ENCODE results near the gene ALPG.
"Not testable (repeated sequence)": the region's sequence is repeated elsewhere in the genome, so short reads cannot be mapped to it uniquely, and the experiment has no call there.

The ALPG gene

GRCh38 chr2:232406556-232407310 lies at the start of gene ALPG:
ALPG (plus strand) TSS chr2:232406844; CDS start chr2:232406895, 51 bp downstream.
- DNase-seq (ENCODE audit: low read depth in 2 of 2), result no peak

DNA sequence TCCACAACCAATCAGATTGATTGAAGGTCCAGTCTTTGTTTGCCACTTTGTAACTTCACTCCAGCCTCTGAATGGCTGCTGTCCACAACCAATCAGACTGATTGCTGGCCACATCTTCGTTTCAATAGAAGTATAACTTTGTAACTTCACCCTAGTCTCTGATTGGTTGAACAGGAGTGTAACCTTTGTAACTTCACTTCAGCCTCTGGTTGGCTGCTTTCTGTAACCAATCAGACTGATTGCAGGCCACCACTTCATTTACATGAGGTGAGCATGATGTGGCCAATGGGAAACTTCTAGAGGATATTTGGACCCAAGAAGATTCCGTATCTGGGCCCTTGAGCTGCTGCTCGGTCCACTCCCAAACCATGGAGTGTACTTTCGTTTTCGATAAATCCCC lies 45.0 kb upstream of the ALPG start:
- no peak for DNase-seq (ENCODE audit: low read depth in 2 of 2)

DNA sequence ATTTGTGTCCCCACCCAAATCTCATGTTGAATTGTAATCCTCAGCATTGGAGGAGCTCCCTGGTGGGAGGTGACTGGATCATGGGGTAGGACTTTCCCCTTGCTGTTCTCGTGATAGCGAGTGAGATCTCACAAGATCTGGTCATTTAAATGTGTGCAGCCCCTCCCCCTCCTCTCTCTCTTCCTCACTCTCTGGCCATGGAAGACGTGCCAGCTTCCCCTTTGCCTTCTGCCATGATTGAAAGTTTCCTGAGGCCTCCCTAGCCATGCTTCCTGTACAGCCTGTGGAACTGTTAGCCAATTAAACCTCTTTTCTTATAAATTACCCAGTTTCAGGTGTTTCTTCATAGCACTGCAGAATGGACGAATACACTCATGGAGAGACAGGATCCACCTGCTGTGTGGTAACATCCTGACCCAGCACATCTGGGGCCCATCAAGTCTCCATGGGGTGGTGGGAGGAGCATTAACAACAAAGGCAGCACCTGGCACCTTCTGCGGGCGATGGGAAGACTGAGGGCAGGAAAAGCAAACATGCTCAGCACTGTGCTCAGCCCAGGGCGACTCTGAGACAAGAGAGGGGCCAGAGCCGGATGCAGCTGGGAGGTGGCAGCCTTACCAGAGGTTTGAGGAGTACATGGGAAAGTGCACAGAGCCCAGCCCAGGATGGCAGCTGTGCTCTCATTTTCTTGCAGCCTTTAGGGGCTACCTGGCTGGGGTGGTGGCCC lies 44.3 kb upstream of the ALPG start:
- DNase-seq (ENCODE audit: low read depth in 2 of 2), result no peak

DNA sequence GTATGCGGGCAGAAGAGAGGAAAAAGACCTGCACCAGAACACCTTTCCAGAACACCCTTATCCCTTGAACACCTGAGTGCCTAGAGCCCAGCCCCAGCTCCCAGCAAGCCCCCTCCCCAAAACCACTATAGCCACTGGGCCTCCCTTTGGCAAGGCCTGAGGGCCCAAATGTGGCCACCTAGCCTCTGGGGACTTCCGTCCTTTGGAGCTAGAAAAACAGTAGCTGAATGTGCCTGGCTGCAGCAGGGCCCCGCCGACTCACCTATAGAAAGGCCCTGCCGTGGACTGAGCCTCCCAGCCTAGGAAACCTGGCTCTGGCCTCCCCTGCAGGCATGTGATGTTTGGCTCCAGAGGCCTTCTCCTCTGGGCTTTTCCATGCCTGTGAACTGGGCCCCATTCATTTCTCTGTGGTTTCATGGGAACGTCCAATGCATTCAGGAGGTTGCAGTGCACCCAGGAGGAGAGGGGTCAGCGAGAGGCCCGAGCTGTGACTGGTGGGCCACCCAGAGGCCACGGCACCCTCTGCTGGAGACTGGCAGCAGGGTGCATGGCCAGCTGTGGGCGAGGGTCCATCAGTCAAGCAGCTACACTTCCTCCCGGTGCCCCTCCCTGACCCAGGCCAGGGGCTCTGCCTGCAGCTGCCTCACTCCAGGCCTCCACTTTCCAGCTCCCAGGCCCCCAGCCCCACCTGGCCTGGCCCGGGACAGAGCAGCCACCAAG lies 43.4 kb upstream of the ALPG start:
- DNase-seq (ENCODE audit: low read depth in 2 of 2), result not testable (repeated sequence)

- DNase-seq (ENCODE audit: low read depth in 2 of 2), result no peak
These were observed 42.6 kb upstream of the ALPG start for GRCh38 chr2:232363784-232364615.

DNA sequence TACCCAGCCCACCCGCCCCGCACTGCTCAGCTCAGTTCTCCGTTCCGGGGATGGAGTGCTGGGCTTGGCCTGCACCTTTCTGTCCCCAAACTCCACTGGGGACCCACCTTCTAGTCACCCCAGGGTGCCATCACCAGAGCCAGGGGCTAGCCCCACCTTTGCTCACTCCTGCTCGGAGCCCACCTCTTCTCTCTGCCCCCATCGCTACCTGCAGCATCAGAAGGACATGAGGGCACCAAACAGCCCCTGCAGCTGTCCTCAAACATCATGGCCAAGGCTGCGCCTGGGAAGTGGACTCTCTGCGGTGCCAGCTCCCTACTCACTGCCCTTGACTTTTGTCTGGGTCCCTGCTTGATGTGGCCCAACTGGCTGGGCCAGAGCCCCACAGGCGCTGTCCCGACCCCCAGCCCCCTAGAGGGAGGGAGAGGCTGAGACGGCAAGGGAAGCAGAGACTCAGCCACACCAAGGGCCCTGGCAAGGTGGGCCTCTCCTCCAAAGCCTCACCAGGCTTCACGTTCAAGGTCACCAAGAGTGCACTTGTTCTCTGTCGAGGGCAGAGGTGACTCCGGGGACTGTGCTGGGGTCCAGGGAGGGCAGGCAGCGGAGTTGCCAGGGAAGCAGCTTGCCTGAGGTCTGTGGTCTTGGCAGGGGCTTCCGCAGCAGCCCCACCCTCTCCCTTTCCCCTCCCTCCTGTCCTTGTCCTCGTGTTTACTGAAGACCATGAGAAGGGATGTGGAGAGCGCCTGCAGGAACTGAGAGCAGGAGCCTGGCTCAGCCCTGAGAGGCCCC lies 41.6 kb upstream of the ALPG start:
- DNase-seq (ENCODE audit: low read depth in 2 of 2), result not testable (repeated sequence)

DNA sequence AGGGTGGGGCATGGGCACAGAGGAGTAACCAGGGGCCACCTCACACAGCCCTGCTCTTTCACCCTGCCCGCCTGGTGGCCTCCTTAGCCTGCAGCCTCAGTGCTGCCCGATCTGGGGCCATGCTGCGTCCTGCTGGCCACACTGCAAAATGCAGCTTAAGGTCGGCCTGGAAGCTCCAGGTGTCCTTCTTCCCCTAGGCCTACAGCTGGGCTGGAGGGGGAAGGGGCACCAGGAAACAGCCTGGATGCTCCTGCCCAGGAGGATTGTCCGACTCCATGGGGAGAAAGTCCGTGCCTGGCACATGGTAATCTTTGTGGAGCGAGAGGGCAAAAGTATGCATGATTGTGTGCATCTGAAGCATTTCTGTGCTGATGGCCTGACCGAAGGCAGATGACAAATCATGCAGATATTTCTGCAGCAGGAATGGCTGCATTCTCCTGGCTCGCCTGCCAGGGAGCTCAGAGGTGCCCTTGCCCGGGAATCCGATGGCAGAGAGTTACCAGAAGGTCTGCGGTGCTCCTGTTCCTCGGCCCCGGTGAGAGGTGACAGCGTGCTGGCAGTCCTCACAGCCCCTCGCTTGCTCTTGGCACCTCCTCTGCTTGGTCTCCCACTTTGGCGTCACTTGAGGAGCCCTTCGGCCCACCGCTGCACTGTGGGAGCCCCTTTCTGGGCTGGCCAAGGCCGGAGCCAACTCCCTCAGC lies 40.9 kb upstream of the ALPG start:
- no peak for DNase-seq (ENCODE audit: low read depth in 2 of 2)

DNA sequence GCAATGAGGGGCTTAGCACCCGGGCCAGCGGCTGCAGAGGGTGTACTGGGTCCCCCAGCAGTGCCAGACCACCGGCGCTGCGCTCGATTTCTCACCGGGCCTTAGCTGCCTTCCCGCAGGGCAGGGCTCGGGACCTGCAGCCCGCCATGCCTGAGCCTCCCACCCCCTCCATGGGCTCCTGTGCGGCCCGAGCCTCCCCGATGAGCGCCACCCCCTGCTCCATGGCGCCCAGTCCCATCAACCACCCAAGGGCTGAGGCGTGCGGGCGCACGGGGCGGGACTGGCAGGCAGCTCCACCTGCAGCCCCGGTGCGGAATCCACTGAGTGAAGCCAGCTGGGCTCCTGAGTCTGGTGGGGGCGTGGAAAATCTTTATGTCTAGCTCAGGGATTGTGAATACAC lies 40.2 kb upstream of the ALPG start:
- DNase-seq (ENCODE audit: low read depth in 2 of 2), result not testable (repeated sequence)

- DNase-seq (ENCODE audit: low read depth in 2 of 2), result no peak
These were observed 39.6 kb upstream of the ALPG start for GRCh38 chr2:232367016-232367415.

GRCh38 chr2:232367591-232368233 lies 38.9 kb upstream of the ALPG start:
- DNase-seq (ENCODE audit: low read depth in 2 of 2), result no peak

DNA sequence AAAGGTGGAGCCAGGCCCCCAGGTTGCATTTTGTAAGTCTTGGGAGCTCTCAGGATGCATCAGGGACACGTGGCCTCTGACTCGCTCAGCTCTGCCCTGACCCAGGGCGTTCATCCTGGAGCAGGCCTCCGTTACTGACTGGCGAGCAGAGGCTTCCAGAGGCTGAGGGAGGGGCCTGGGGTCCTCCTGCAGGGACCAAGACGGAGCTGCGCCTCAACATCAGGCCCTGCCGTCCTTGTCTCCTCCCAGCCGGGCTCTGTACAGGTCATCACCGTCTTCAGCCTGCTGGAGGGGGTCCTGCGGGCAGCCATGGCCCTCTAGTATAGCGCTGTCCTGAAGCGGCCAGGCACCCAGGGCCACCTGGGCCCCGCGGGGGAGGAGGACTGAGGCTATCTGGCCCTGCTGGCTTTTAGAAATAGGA lies 38.3 kb upstream of the ALPG start:
- no peak for DNase-seq (ENCODE audit: low read depth in 2 of 2)

- no peak for DNase-seq (ENCODE audit: low read depth in 2 of 2)
These were observed 37.3 kb upstream of the ALPG start for GRCh38 chr2:232369126-232369951.

DNA sequence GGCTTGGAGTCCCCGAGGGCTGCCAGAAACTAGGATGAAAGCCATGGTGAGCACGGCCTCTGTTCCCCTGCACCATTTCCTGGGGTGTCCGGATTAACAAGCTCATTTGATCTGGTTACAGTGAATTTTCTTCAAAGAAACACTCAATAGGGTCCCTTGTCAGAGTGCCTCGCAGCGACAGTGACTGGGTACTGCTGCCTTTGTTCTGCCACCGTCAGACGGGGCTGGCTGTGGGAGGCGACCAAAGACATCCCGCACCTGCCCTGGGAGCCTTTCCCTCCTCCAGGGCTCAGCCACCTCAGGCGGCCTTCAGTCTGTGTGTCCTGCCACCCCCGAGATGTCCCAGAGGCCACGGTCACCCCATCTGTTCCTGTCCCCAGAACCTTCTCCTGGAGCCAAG lies 36.6 kb upstream of the ALPG start:
- not testable (repeated sequence) for DNase-seq (ENCODE audit: low read depth in 2 of 2)

DNA sequence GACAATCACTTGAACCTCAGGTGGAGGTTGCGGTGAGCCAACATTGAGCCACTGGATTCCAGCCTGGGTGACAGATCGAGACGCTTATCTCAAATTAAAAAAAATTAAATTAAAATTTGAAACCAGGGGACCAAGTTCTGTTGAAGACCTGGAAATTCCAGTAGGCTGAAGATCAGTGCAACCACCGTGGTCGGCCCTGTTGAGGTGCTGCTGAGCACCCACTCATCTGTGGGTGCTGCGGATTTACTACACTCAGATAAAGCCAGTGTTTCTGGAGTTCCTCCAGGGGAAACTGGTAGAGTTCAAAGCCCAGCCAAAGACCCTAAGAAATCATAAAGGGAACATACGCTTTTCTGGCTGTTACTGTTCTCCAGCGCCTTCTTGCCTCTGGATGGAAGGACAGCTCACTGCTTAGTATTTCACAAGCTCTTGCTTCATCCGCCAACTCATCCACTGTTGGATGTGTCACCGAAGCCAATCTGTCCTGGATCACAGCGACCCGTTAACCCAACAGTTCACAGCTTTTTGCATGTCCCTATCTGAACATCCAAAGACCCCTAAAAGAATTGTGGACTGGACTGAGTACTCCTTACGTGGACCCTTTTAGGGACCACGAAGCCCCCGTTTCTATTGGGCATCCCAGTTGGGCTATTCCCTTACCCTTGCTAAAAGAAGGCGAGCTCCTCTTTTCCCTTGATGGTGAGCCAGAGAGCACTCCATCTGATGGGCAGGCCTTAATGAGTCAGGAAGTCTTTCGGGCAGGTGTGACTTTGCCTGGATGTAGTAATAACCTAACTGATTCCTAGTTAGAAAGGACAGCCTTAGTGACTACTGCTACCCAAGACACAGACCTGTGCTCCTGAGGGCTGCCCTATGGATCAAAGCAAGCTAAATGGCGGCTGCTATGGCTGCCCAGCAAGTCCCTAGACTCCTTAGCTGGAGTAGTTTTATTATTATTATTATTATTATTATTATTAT lies 34.1 kb upstream of the ALPG start:
- no peak for DNase-seq (ENCODE audit: low read depth in 2 of 2)

GRCh38 chr2:232374356-232374755 lies 32.3 kb upstream of the ALPG start:
- no peak for DNase-seq (ENCODE audit: low read depth in 2 of 2)

- DNase-seq (ENCODE audit: low read depth in 2 of 2), result no peak
These were observed 31.5 kb upstream of the ALPG start for GRCh38 chr2:232375164-232375563.

GRCh38 chr2:232376260-232376659 lies 30.4 kb upstream of the ALPG start:
- DNase-seq (ENCODE audit: low read depth in 2 of 2), result no peak

- no peak for DNase-seq (ENCODE audit: low read depth in 2 of 2)
These were observed 29.9 kb upstream of the ALPG start for GRCh38 chr2:232376713-232377112.

All from activated CD4-positive, alpha-beta T cell treated with anti-CD3 and anti-CD28 coated beads for 24 hours (primary cell).